ENCODE data around the gene RELT.

Gene RELT

DNA sequence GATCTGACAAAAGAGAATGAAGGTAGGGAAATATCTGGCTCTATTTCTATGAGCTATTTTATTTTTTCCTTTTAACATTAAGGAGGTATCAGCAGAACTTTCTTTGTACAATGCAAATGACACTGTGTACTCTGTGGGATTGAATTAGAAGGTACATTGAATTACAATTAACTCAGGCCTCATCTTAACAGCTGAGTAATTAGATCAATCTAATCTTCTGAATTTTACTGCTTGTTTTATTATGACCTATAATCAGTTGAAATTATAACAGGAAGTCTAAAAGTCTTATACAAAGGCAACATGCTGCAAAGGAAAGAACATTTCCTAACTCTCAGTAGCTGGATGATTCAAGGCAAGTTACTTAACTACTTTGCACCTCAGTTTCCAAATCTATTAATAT, 69.8 kb downstream of the RELT start:
- H3K9me3 ChIP-seq (replicated peaks in 1 of 2; ENCODE audit: control insufficient read depth in 2 of 2, insufficient read depth in 1 of 2, low read depth in 1 of 2, low read length in 2 of 2) = no peaks in the 10 kb centered on the region
- no peak overlapping the region for H3K14ac ChIP-seq (ENCODE audit: low read length)
- no peak overlapping the region for H2BK5ac ChIP-seq (ENCODE audit: low read length)
- H3K4me2 ChIP-seq (ENCODE audit: insufficient read depth, low read length, poor library complexity, severe bottlenecking) = no peak overlapping the region
- no peak overlapping the region for H3K18ac ChIP-seq (ENCODE audit: low read length)
- peaks cover 0 to 6% of the 10 kb centered on the region in 2 donors for H3K4me1 ChIP-seq (ENCODE audit: control insufficient read depth in 2 of 2, insufficient read depth in 1 of 2, low read depth in 1 of 2, low read length in 2 of 2)
- no peak for DNase-seq (ENCODE audit: low spot score)
- H4K8ac ChIP-seq (ENCODE audit: low read depth, low read length) = no peak overlapping the region
- H3K4ac ChIP-seq (ENCODE audit: low read length) = no peak overlapping the region
- H3K79me1 ChIP-seq (ENCODE audit: low read depth, low read length) = no peaks in the 10 kb centered on the region
- no peak overlapping the region for H2BK15ac ChIP-seq (ENCODE audit: low read length)
- no peak overlapping the region for H3K9ac ChIP-seq (ENCODE audit: low read depth, low read length, poor library complexity)
- H2AFZ ChIP-seq (ENCODE audit: low read length) = no peak overlapping the region
- H4K91ac ChIP-seq (ENCODE audit: low read depth, low read length, poor library complexity) = no peak overlapping the region
- H3K27me3 ChIP-seq (ENCODE audit: control insufficient read depth in 3 of 3, insufficient read depth in 3 of 3, low read depth in 1 of 3, low read length in 3 of 3) = no peaks in the 10 kb centered on the region
- no peak overlapping the region for H3K4me3 ChIP-seq (ENCODE audit: low read length in 2 of 2)
- no peak overlapping the region for H2BK12ac ChIP-seq (ENCODE audit: low read length)
- H2AK5ac ChIP-seq (ENCODE audit: low read depth, low read length) = no peak overlapping the region
- no peak overlapping the region for H3K23ac ChIP-seq (ENCODE audit: low read depth, low read length, poor library complexity)
- H3K36me3 ChIP-seq (replicated peaks in 1 of 2; ENCODE audit: control insufficient read depth in 2 of 2, insufficient read depth in 2 of 2, low read length in 2 of 2) = peaks cover 0 to 2% of the 10 kb centered on the region in 2 donors
- no peak overlapping the region for H3K27ac ChIP-seq (replicated peaks; ENCODE audit: low read length)
- H2BK120ac ChIP-seq (ENCODE audit: low read depth, low read length) = no peak overlapping the region

DNA sequence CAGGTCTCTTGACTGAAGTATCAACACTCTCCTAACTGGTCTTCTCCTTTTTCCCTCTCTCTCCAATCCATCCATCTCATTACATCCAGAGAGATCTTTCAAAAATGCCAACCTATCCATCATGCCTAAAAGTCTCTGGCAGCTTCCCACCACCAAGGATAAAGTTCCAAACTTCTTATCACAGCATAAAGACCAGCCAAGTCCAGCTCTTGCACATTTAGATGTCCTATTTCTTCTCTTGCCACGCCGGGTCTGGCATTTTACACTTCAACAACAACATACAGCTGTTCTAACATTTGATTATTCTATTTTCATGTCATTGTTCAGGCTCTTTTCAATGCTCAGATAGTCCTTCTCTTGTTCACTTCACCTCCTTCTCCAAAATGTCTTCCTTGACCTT, 70.6 kb downstream of the RELT start:
- no CpG with 5 or more reads among the region's 2 CpGs for WGBS, 2 donors (ENCODE audit: extremely low coverage in 2 of 2, insufficient read length in 2 of 2, insufficient replicate concordance in 1 of 2)
- Histone ChIP-seq H2BK15ac (ENCODE audit: low read length) (no peak overlapping the region), H4K91ac (ENCODE audit: low read depth, low read length, poor library complexity) (no peak overlapping the region), H3K79me1 (ENCODE audit: low read depth, low read length) (no peaks in the 10 kb centered on the region), H2BK12ac (ENCODE audit: low read length) (no peak overlapping the region), H3K14ac (ENCODE audit: low read length) (no peak overlapping the region), H3K4ac (ENCODE audit: low read length) (no peak overlapping the region), H2AK5ac (ENCODE audit: low read depth, low read length) (no peak overlapping the region), H3K4me1 (ENCODE audit: control insufficient read depth in 2 of 2, insufficient read depth in 1 of 2, low read depth in 1 of 2, low read length in 2 of 2) (peaks cover 0 to 6% of the 10 kb centered on the region in 2 donors), H3K27ac (replicated peaks; ENCODE audit: low read length) (no peak overlapping the region), H3K9me3 (replicated peaks in 1 of 2; ENCODE audit: control insufficient read depth in 2 of 2, insufficient read depth in 1 of 2, low read depth in 1 of 2, low read length in 2 of 2) (no peaks in the 10 kb centered on the region), H3K18ac (ENCODE audit: low read length) (no peak overlapping the region), H3K4me3 (ENCODE audit: low read length in 2 of 2) (no peak overlapping the region), H4K8ac (ENCODE audit: low read depth, low read length) (no peak overlapping the region), H3K36me3 (replicated peaks in 1 of 2; ENCODE audit: control insufficient read depth in 2 of 2, insufficient read depth in 2 of 2, low read length in 2 of 2) (peaks cover 0 to 2% of the 10 kb centered on the region in 2 donors), H2AFZ (ENCODE audit: low read length) (no peak overlapping the region), H3K27me3 (ENCODE audit: control insufficient read depth in 3 of 3, insufficient read depth in 3 of 3, low read depth in 1 of 3, low read length in 3 of 3) (no peaks in the 10 kb centered on the region), H3K9ac (ENCODE audit: low read depth, low read length, poor library complexity) (no peak overlapping the region), H3K23ac (ENCODE audit: low read depth, low read length, poor library complexity) (no peak overlapping the region), H2BK120ac (ENCODE audit: low read depth, low read length) (no peak overlapping the region), H2BK5ac (ENCODE audit: low read length) (no peak overlapping the region), H3K4me2 (ENCODE audit: insufficient read depth, low read length, poor library complexity, severe bottlenecking) (no peak overlapping the region)
- no peak for DNase-seq (ENCODE audit: low spot score)

Data from neuronal stem cell (in vitro differentiated cells).